ENCODE data around the gene NTNG2. TPM values are rescaled to one million over a fixed set of nuclear protein-coding genes. Genes with fewer than 3 reads are reported as not detected.

Gene NTNG2
- polyA plus RNA-seq, 2 donors, result 0.18 TPM

- Histone ChIP-seq H3K27ac (ENCODE audit: low read depth in 2 of 2, low read length in 1 of 2) (no peak overlapping the region), H3K4me1 (ENCODE audit: control insufficient read depth in 2 of 2, insufficient read depth in 2 of 2, low read length in 1 of 2) (no peaks in the 10 kb centered on the region), H3K4me3 (ENCODE audit: low read depth in 1 of 2, low read length in 2 of 2) (no peak overlapping the region), H3K9me3 (ENCODE audit: control insufficient read depth in 2 of 2, insufficient read depth in 1 of 2, low read depth in 1 of 2, low read length in 1 of 2) (no peaks in the 10 kb centered on the region), H3K27me3 (ENCODE audit: control insufficient read depth in 1 of 2, insufficient read depth in 2 of 2, low read length in 2 of 2) (no peaks in the 10 kb centered on the region), H3K36me3 (ENCODE audit: control insufficient read depth in 2 of 2, insufficient read depth in 2 of 2, low read length in 1 of 2) (peaks cover 0 to 3% of the 10 kb centered on the region in 2 donors)
- 77 to 84% methylated on average over 8 of the region's 8 CpGs for WGBS, 2 donors
Measured at GRCh38 chr9:132194508-132194907, 32.6 kb downstream of the NTNG2 start.

- 94% methylated on average over 6 of the region's 6 CpGs for WGBS, 2 donors
- no peaks in the 10 kb centered on the region for H3K27me3 ChIP-seq (ENCODE audit: control insufficient read depth in 1 of 2, insufficient read depth in 2 of 2, low read length in 2 of 2)
- H3K36me3 ChIP-seq (ENCODE audit: control insufficient read depth in 2 of 2, insufficient read depth in 2 of 2, low read length in 1 of 2), result peaks cover 0 to 3% of the 10 kb centered on the region in 2 donors
- no peaks in the 10 kb centered on the region for H3K9me3 ChIP-seq (ENCODE audit: control insufficient read depth in 2 of 2, insufficient read depth in 1 of 2, low read depth in 1 of 2, low read length in 1 of 2)
- H3K4me1 ChIP-seq (ENCODE audit: control insufficient read depth in 2 of 2, insufficient read depth in 2 of 2, low read length in 1 of 2), result no peaks in the 10 kb centered on the region
- H3K4me3 ChIP-seq (ENCODE audit: low read depth in 1 of 2, low read length in 2 of 2), result no peak overlapping the region
- no peak overlapping the region for H3K27ac ChIP-seq (ENCODE audit: low read depth in 2 of 2, low read length in 1 of 2)
Measured at GRCh38 chr9:132197315-132197714, 35.5 kb downstream of the NTNG2 start.

GRCh38 chr9:132197856-132198550 is 36.1 kb downstream of the NTNG2 start:
- Histone ChIP-seq H3K36me3 (ENCODE audit: control insufficient read depth in 2 of 2, insufficient read depth in 2 of 2, low read length in 1 of 2) (peaks cover 0 to 3% of the 10 kb centered on the region in 2 donors), H3K9me3 (ENCODE audit: control insufficient read depth in 2 of 2, insufficient read depth in 1 of 2, low read depth in 1 of 2, low read length in 1 of 2) (no peaks in the 10 kb centered on the region), H3K27ac (ENCODE audit: low read depth in 2 of 2, low read length in 1 of 2) (no peak overlapping the region), H3K4me1 (ENCODE audit: control insufficient read depth in 2 of 2, insufficient read depth in 2 of 2, low read length in 1 of 2) (no peaks in the 10 kb centered on the region), H3K4me3 (ENCODE audit: low read depth in 1 of 2, low read length in 2 of 2) (no peak overlapping the region), H3K27me3 (ENCODE audit: control insufficient read depth in 1 of 2, insufficient read depth in 2 of 2, low read length in 2 of 2) (no peaks in the 10 kb centered on the region)
- 95% methylated on average over 57 to 58 of the region's 58 CpGs for WGBS, 2 donors

- 89 to 91% methylated on average over 4 of the region's 4 CpGs for WGBS, 2 donors
Measured at GRCh38 chr9:132199056-132199455, 37.2 kb downstream of the NTNG2 start.

GRCh38 chr9:132200706-132201105 is 38.8 kb downstream of the NTNG2 start:
- 79 to 85% methylated on average over 4 of the region's 4 CpGs for WGBS, 2 donors
- H3K27me3 ChIP-seq (ENCODE audit: control insufficient read depth in 1 of 2, insufficient read depth in 2 of 2, low read length in 2 of 2), result no peaks in the 10 kb centered on the region
- no peak overlapping the region for H3K27ac ChIP-seq (ENCODE audit: low read depth in 2 of 2, low read length in 1 of 2)
- peaks cover 0 to 3% of the 10 kb centered on the region in 2 donors for H3K36me3 ChIP-seq (ENCODE audit: control insufficient read depth in 2 of 2, insufficient read depth in 2 of 2, low read length in 1 of 2)
- no peaks in the 10 kb centered on the region for H3K4me1 ChIP-seq (ENCODE audit: control insufficient read depth in 2 of 2, insufficient read depth in 2 of 2, low read length in 1 of 2)
- H3K4me3 ChIP-seq (ENCODE audit: low read depth in 1 of 2, low read length in 2 of 2), result no peak overlapping the region
- H3K9me3 ChIP-seq (ENCODE audit: control insufficient read depth in 2 of 2, insufficient read depth in 1 of 2, low read depth in 1 of 2, low read length in 1 of 2), result no peaks in the 10 kb centered on the region

More at GRCh38 chr9:132199056-132199455, 37.2 kb downstream of the NTNG2 start:
- no peaks in the 10 kb centered on the region for H3K27me3 ChIP-seq (ENCODE audit: control insufficient read depth in 1 of 2, insufficient read depth in 2 of 2, low read length in 2 of 2)
- no peaks in the 10 kb centered on the region for H3K4me1 ChIP-seq (ENCODE audit: control insufficient read depth in 2 of 2, insufficient read depth in 2 of 2, low read length in 1 of 2)
- no peak overlapping the region for H3K27ac ChIP-seq (ENCODE audit: low read depth in 2 of 2, low read length in 1 of 2)
- peaks cover 0 to 3% of the 10 kb centered on the region in 2 donors for H3K36me3 ChIP-seq (ENCODE audit: control insufficient read depth in 2 of 2, insufficient read depth in 2 of 2, low read length in 1 of 2)
- H3K9me3 ChIP-seq (ENCODE audit: control insufficient read depth in 2 of 2, insufficient read depth in 1 of 2, low read depth in 1 of 2, low read length in 1 of 2), result no peaks in the 10 kb centered on the region
- H3K4me3 ChIP-seq (ENCODE audit: low read depth in 1 of 2, low read length in 2 of 2), result no peak overlapping the region

GRCh38 chr9:132201139-132201538 is 39.3 kb downstream of the NTNG2 start:
- Histone ChIP-seq H3K36me3 (ENCODE audit: control insufficient read depth in 2 of 2, insufficient read depth in 2 of 2, low read length in 1 of 2) (peaks cover 0 to 3% of the 10 kb centered on the region in 2 donors), H3K27me3 (ENCODE audit: control insufficient read depth in 1 of 2, insufficient read depth in 2 of 2, low read length in 2 of 2) (no peaks in the 10 kb centered on the region), H3K4me1 (ENCODE audit: control insufficient read depth in 2 of 2, insufficient read depth in 2 of 2, low read length in 1 of 2) (no peaks in the 10 kb centered on the region), H3K27ac (ENCODE audit: low read depth in 2 of 2, low read length in 1 of 2) (no peak overlapping the region), H3K9me3 (ENCODE audit: control insufficient read depth in 2 of 2, insufficient read depth in 1 of 2, low read depth in 1 of 2, low read length in 1 of 2) (no peaks in the 10 kb centered on the region), H3K4me3 (ENCODE audit: low read depth in 1 of 2, low read length in 2 of 2) (no peak overlapping the region)
- 47 to 48% methylated on average over 12 of the region's 12 CpGs for WGBS, 2 donors

GRCh38 chr9:132201780-132202703 is 40.2 kb downstream of the NTNG2 start:
- Histone ChIP-seq H3K27me3 (ENCODE audit: control insufficient read depth in 1 of 2, insufficient read depth in 2 of 2, low read length in 2 of 2) (no peaks in the 10 kb centered on the region), H3K36me3 (ENCODE audit: control insufficient read depth in 2 of 2, insufficient read depth in 2 of 2, low read length in 1 of 2) (peaks cover 0 to 3% of the 10 kb centered on the region in 2 donors), H3K4me1 (ENCODE audit: control insufficient read depth in 2 of 2, insufficient read depth in 2 of 2, low read length in 1 of 2) (no peaks in the 10 kb centered on the region), H3K27ac (ENCODE audit: low read depth in 2 of 2, low read length in 1 of 2) (no peak overlapping the region), H3K9me3 (ENCODE audit: control insufficient read depth in 2 of 2, insufficient read depth in 1 of 2, low read depth in 1 of 2, low read length in 1 of 2) (no peaks in the 10 kb centered on the region), H3K4me3 (ENCODE audit: low read depth in 1 of 2, low read length in 2 of 2) (no peak overlapping the region)
- 43 to 46% methylated on average over 21 of the region's 21 CpGs for WGBS, 2 donors

GRCh38 chr9:132204883-132205282 is 43.0 kb downstream of the NTNG2 start:
- Histone ChIP-seq H3K4me3 (ENCODE audit: low read depth in 1 of 2, low read length in 2 of 2) (no peak overlapping the region), H3K4me1 (ENCODE audit: control insufficient read depth in 2 of 2, insufficient read depth in 2 of 2, low read length in 1 of 2) (no peaks in the 10 kb centered on the region), H3K27me3 (ENCODE audit: control insufficient read depth in 1 of 2, insufficient read depth in 2 of 2, low read length in 2 of 2) (no peaks in the 10 kb centered on the region), H3K9me3 (ENCODE audit: control insufficient read depth in 2 of 2, insufficient read depth in 1 of 2, low read depth in 1 of 2, low read length in 1 of 2) (no peaks in the 10 kb centered on the region), H3K36me3 (ENCODE audit: control insufficient read depth in 2 of 2, insufficient read depth in 2 of 2, low read length in 1 of 2) (no peaks in the 10 kb centered on the region), H3K27ac (ENCODE audit: low read depth in 2 of 2, low read length in 1 of 2) (no peak overlapping the region)
- 88 to 94% methylated on average over 3 of the region's 3 CpGs for WGBS, 2 donors

GRCh38 chr9:132207215-132207614 is 45.4 kb downstream of the NTNG2 start:
- H3K36me3 ChIP-seq (ENCODE audit: control insufficient read depth in 2 of 2, insufficient read depth in 2 of 2, low read length in 1 of 2), result no peaks in the 10 kb centered on the region
- 76 to 78% methylated on average over 14 of the region's 14 CpGs for WGBS, 2 donors
- no peak overlapping the region for H3K27ac ChIP-seq (ENCODE audit: low read depth in 2 of 2, low read length in 1 of 2)
- H3K27me3 ChIP-seq (ENCODE audit: control insufficient read depth in 1 of 2, insufficient read depth in 2 of 2, low read length in 2 of 2), result no peaks in the 10 kb centered on the region
- H3K9me3 ChIP-seq (ENCODE audit: control insufficient read depth in 2 of 2, insufficient read depth in 1 of 2, low read depth in 1 of 2, low read length in 1 of 2), result peaks cover 2% of the 10 kb centered on the region in 2 donors
- no peak overlapping the region for H3K4me3 ChIP-seq (ENCODE audit: low read depth in 1 of 2, low read length in 2 of 2)
- no peaks in the 10 kb centered on the region for H3K4me1 ChIP-seq (ENCODE audit: control insufficient read depth in 2 of 2, insufficient read depth in 2 of 2, low read length in 1 of 2)

Measured in esophagus (tissue), 2 donors.